ENCODE results near the gene PANX1. TPM values are rescaled to one million over a fixed set of nuclear protein-coding genes. Genes with fewer than 3 reads are reported as not detected.

Gene PANX1
- total RNA-seq, 1 experiment from 2014 or later: 37.5 TPM

DNA sequence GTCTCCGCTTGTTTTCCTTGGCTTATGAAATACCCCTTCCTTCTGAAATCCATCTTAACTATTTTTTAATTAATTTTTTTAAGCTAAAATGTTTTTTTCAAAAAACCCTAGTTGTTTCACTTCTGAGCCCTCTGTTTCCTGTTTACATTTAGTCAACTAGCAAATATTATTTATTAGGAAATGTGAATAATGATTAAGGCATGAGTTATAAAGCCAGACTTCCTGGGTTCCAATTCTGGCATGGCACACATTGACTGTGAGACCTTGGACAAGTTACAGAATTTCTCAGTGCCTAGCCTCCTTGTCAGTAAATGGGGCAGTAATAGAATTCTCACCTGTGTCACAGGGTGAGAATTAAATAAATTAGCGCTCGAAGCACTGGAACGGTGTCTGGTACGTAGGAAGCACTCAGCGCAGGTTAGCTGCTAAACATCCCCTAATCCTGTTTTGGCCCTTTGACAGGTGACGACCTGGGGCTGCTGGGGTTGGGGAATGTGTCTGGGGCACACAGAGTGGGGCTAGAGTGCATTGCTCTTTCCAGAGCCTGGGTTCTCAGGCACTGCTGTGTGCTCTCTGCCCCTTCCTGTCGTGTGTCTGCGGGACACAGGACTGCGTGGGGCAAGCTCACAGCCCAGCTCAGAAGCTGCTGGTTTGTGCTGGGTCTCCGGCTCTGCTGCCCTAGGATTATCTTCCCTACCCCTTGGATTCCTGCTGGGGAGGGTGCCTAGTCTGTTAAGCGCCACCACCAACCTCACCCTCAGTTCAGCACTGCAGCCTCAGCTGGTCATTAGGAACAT, 13.1 kb downstream of the PANX1 start:
- no peak for DNase-seq
- Histone ChIP-seq H3K23me2 (ENCODE audit: insufficient read length, low read depth, low read length, poor library complexity, severe bottlenecking) (no peaks in the 10 kb centered on the region), H3K4me1 (ENCODE audit: insufficient read depth, low read length) (peaks cover 8% of the 10 kb centered on the region; the same call in 1 of the 2 replicates), H2AK5ac (ENCODE audit: insufficient read length, low read length) (no peak overlapping the region), H4K5ac (ENCODE audit: insufficient read length, low read depth, low read length) (no peak overlapping the region), H2AFZ (ENCODE audit: low read length) (no peak overlapping the region), H3K79me1 (ENCODE audit: insufficient read depth, low read depth, low read length, poor library complexity, severe bottlenecking) (peaks cover 13% of the 10 kb centered on the region), H2BK12ac (ENCODE audit: insufficient read length, low read depth, low read length) (no peak overlapping the region), H3K23ac (ENCODE audit: insufficient read length, low read depth, low read length) (no peak overlapping the region), H2BK15ac (ENCODE audit: low read depth, low read length) (no peak overlapping the region), H3K4ac (ENCODE audit: low read depth, low read length) (no peak overlapping the region), H3K4me2 (ENCODE audit: insufficient read depth, insufficient read length, low read length) (no peak overlapping the region), H3K79me2 (ENCODE audit: insufficient read depth, low read length) (peaks cover 66% of the 10 kb centered on the region), H4K91ac (ENCODE audit: insufficient read length, low read depth, low read length) (no peak overlapping the region), H2BK20ac (ENCODE audit: low read depth, low read length, poor library complexity, severe bottlenecking) (no peak overlapping the region), H2BK5ac (ENCODE audit: insufficient read length, low read length) (no peak overlapping the region), H3K27me3 (ENCODE audit: insufficient read depth, low read length) (no peaks in the 10 kb centered on the region; the same call in 1 of the 2 replicates), H3K9me3 (ENCODE audit: control insufficient read depth, low read depth, low read length) (no peaks in the 10 kb centered on the region), H3K56ac (ENCODE audit: insufficient read length, low read depth, low read length) (no peak overlapping the region), H3K14ac (ENCODE audit: insufficient read depth, low read length) (no peak overlapping the region), H2BK120ac (ENCODE audit: low read depth, low read length, poor library complexity, severe bottlenecking) (no peak overlapping the region), H3K9ac (ENCODE audit: extremely low read depth, insufficient read length, low read length) (no peak overlapping the region), H4K20me1 (ENCODE audit: control insufficient read depth, insufficient read depth, insufficient read length) (no peaks in the 10 kb centered on the region), H3K18ac (ENCODE audit: insufficient read length, low read depth, low read length) (no peak overlapping the region), H3K27ac (ENCODE audit: insufficient read length, low read depth, low read length) (no peak overlapping the region), H4K8ac (replicated peaks; ENCODE audit: insufficient read length, low read depth, low read length) (no peak overlapping the region), H3T11ph (ENCODE audit: low read length) (no peak overlapping the region)
- Mint-ChIP-seq H3K36me3 (ENCODE audit: insufficient read depth in 1 of 3, low read depth in 3 of 3) (peaks cover 6 to 10% (median 9%) of the 10 kb centered on the region in 3 experiments; a peak in 6 of 7 replicates), H3K27ac (peak overlapping the region in 2 of 3 experiments; percentile 14 to 86; a peak in 4 of 7 replicates), H3K9me3 (no peaks in the 10 kb centered on the region; a peak in 1 of 5 replicates), H3K4me3 (no peak overlapping the region), H3K27me3 (ENCODE audit: low read depth) (no peaks in the 10 kb centered on the region), H3K4me1 (peaks cover 70 to 74% of the 10 kb centered on the region in 2 experiments)
- WGBS (ENCODE audit: extremely low coverage, insufficient read length, low lambda C conversion rate): no CpG with 5 or more reads among the region's 12 CpGs
- TF ChIP-seq, protein P1, sequence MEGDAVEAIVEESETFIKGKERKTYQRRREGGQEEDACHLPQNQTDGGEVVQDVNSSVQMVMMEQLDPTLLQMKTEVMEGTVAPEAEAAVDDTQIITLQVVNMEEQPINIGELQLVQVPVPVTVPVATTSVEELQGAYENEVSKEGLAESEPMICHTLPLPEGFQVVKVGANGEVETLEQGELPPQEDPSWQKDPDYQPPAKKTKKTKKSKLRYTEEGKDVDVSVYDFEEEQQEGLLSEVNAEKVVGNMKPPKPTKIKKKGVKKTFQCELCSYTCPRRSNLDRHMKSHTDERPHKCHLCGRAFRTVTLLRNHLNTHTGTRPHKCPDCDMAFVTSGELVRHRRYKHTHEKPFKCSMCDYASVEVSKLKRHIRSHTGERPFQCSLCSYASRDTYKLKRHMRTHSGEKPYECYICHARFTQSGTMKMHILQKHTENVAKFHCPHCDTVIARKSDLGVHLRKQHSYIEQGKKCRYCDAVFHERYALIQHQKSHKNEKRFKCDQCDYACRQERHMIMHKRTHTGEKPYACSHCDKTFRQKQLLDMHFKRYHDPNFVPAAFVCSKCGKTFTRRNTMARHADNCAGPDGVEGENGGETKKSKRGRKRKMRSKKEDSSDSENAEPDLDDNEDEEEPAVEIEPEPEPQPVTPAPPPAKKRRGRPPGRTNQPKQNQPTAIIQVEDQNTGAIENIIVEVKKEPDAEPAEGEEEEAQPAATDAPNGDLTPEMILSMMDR (conservative IDR thresholded peaks at IDR 0.05): no peak

Measured in H9 (cell line).